ENCODE data around the gene KDM8. TPM values are rescaled to one million over a fixed set of nuclear protein-coding genes. Genes with fewer than 3 reads are reported as not detected.

The KDM8 gene
- total RNA-seq, 1 experiment from 2014 or later: 7.9 TPM

DNA sequence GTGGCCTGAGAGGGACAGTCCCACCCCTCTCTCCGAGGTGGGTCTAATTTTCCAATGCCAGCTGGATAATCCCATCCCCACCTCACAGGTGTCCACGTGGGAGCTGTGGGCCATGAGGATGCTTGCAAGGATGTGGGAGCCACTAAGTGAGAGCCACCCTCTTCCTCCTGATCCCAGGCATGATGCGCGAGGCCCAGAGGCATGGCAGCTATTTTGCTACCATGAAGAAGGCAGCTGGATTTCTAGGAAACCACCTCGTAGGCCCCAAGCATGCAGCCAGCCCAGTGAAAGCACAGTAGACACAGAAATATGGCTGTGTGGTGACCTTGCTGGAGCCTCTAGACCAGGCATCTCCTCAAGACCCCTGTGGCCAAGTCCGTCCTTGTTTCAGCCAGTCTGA, 20.4 kb downstream of the KDM8 start:
- no peaks in the 10 kb centered on the region for H3K9me3 ChIP-seq (ENCODE audit: control insufficient read depth, insufficient read depth, low read depth, low read length)
- BruUV-seq (replicated peaks): no TSS peak
- no peaks in the 10 kb centered on the region for H3K36me3 ChIP-seq (ENCODE audit: control insufficient read depth, insufficient read depth, low read length)
- in situ Hi-C loops (cut with HindIII; ENCODE audit: low pct_unique_long_range_greater_than_20kb, low sequenced_read_pairs) (no loop called here), intact Hi-C loops (cut with micrococcal nuclease; ENCODE audit: unreplicated experiment) (no loop called here)
- CTCF ChIA-PET: no interaction called here
- H3K4me3 ChIP-seq (ENCODE audit: low read depth in 2 of 2, low read length in 2 of 2): no peak overlapping the region
- ATAC-seq (no peak), DNase-seq (ENCODE audit: low read depth, low spot score) (no peak)
- H3K4me1 ChIP-seq (ENCODE audit: control insufficient read depth, insufficient read depth, low read length): no peaks in the 10 kb centered on the region
- no peaks in the 10 kb centered on the region for H3K27me3 ChIP-seq (ENCODE audit: control insufficient read depth, insufficient read depth, low read length)
- POLR2A ChIA-PET: no interaction called here
- no peak overlapping the region for H3K27ac ChIP-seq (ENCODE audit: low read length)
- TF ChIP-seq POLR2AphosphoS5 (IDR thresholded peaks at IDR 0.05; ENCODE audit: low read depth, low read length) (no peak), REST (IDR thresholded peaks at IDR 0.05; ENCODE audit: insufficient read depth in 1 of 2, low read depth in 2 of 2, low read length in 1 of 2) (no peak), TCF7L2 (IDR thresholded peaks at IDR 0.05; ENCODE audit: low read depth, low read length) (no peak), SIN3A (IDR thresholded peaks at IDR 0.05; ENCODE audit: borderline replicate concordance, insufficient read depth, low read depth, low read length) (no peak)
- TF ChIP-seq, protein P1, sequence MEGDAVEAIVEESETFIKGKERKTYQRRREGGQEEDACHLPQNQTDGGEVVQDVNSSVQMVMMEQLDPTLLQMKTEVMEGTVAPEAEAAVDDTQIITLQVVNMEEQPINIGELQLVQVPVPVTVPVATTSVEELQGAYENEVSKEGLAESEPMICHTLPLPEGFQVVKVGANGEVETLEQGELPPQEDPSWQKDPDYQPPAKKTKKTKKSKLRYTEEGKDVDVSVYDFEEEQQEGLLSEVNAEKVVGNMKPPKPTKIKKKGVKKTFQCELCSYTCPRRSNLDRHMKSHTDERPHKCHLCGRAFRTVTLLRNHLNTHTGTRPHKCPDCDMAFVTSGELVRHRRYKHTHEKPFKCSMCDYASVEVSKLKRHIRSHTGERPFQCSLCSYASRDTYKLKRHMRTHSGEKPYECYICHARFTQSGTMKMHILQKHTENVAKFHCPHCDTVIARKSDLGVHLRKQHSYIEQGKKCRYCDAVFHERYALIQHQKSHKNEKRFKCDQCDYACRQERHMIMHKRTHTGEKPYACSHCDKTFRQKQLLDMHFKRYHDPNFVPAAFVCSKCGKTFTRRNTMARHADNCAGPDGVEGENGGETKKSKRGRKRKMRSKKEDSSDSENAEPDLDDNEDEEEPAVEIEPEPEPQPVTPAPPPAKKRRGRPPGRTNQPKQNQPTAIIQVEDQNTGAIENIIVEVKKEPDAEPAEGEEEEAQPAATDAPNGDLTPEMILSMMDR (IDR thresholded peaks at IDR 0.05): no peak

DNA sequence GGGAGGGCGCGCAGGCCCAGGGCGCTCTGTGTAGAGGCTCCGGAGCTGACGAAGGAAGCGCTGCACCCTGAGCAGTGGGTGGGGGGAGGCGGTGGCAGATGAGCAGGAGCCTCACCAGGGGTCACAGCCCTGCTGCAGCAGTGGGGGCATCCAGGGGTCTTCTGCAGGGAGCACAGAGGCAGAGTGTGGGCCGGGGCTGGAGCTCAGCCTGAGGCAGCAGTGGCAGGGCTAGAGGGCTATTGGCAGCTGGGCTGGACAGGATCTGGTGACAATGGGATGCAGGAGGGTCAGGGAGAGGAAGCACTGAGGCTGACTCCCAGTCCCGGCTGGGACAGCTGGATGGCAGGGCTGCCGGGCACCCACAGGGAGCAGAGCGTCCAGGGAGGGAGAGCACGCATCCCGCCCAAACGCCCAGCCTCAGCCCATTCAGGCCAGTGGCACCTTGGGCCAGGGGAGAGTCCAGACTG, 21.0 kb downstream of the KDM8 start:
- Histone ChIP-seq H3K27ac (ENCODE audit: low read length) (no peak overlapping the region), H3K4me3 (ENCODE audit: low read depth in 2 of 2, low read length in 2 of 2) (no peak overlapping the region), H3K9me3 (ENCODE audit: control insufficient read depth, insufficient read depth, low read depth, low read length) (no peaks in the 10 kb centered on the region), H3K27me3 (ENCODE audit: control insufficient read depth, insufficient read depth, low read length) (no peaks in the 10 kb centered on the region), H3K4me1 (ENCODE audit: control insufficient read depth, insufficient read depth, low read length) (no peaks in the 10 kb centered on the region), H3K36me3 (ENCODE audit: control insufficient read depth, insufficient read depth, low read length) (no peaks in the 10 kb centered on the region)
- TF ChIP-seq TCF7L2 (IDR thresholded peaks at IDR 0.05; ENCODE audit: low read depth, low read length) (no peak), REST (IDR thresholded peaks at IDR 0.05; ENCODE audit: insufficient read depth in 1 of 2, low read depth in 2 of 2, low read length in 1 of 2) (no peak), POLR2AphosphoS5 (IDR thresholded peaks at IDR 0.05; ENCODE audit: low read depth, low read length) (no peak), SIN3A (IDR thresholded peaks at IDR 0.05; ENCODE audit: borderline replicate concordance, insufficient read depth, low read depth, low read length) (no peak)
- TF ChIP-seq, protein P1 (IDR thresholded peaks at IDR 0.05): no peak
- BruUV-seq (replicated peaks): no TSS peak
- ChIA-PET POLR2A (no interaction called here), CTCF (interaction anchor here (1.5 kb wide), 1 partner anchor 144 kb away, joined by 7 read pairs; no protein-coding TSS in a partner anchor)
- in situ Hi-C loops (cut with HindIII; ENCODE audit: low pct_unique_long_range_greater_than_20kb, low sequenced_read_pairs): no loop called here
- intact Hi-C loops (cut with micrococcal nuclease; ENCODE audit: unreplicated experiment): no loop called here
- DNase-seq (ENCODE audit: low read depth, low spot score): no peak
- no peak for ATAC-seq

Measured in Panc1 (cell line).